COLO668 (cell line): Measurements from ENCODE around the gene ZNF202.
"Not testable (repeated sequence)": the region's sequence is repeated elsewhere in the genome, so short reads cannot be mapped to it uniquely, and the experiment has no call there.

Experiments used
- DNase-seq: peaks from one replicate; lab custom pipeline; 2025; ENCODE audit not compliant: unreplicated experiment; lab: John Stamatoyannopoulos, UW

The ZNF202 gene

GRCh38 chr11:123742031-123742723 lies 717 bp upstream of the ZNF202 start:
- no peak for DNase-seq

GRCh38 chr11:123740787-123741158 lies 687 bp downstream of the ZNF202 start:
- no peak for DNase-seq

GRCh38 chr11:123738374-123738773 lies 3.1 kb downstream of the ZNF202 start:
- DNase-seq: no peak

GRCh38 chr11:123736769-123737168 lies 4.7 kb downstream of the ZNF202 start:
- DNase-seq: no peak

- no peak for DNase-seq
Measured at GRCh38 chr11:123729602-123730001, 11.9 kb downstream of the ZNF202 start.

GRCh38 chr11:123725995-123726655 lies 15.3 kb downstream of the ZNF202 start:
- no peak for DNase-seq

- DNase-seq: no peak
Measured at GRCh38 chr11:123719452-123719851, 22.0 kb downstream of the ZNF202 start.

- no peak for DNase-seq
Measured at GRCh38 chr11:123718469-123718868, 23.0 kb downstream of the ZNF202 start.

- DNase-seq: no peak
Measured at GRCh38 chr11:123718063-123718462, 23.4 kb downstream of the ZNF202 start.

- DNase-seq: not testable (repeated sequence)
Measured at GRCh38 chr11:123712627-123713026, 28.8 kb downstream of the ZNF202 start.

- peak; percentile 59 for DNase-seq
Measured at GRCh38 chr11:123707606-123708205, 33.8 kb downstream of the ZNF202 start.

- no peak for DNase-seq
Measured at GRCh38 chr11:123707206-123707605, 34.3 kb downstream of the ZNF202 start.

GRCh38 chr11:123704341-123704740 lies 37.1 kb downstream of the ZNF202 start:
- DNase-seq: no peak

GRCh38 chr11:123702696-123703095 lies 38.8 kb downstream of the ZNF202 start:
- no peak for DNase-seq

- DNase-seq: no peak
Measured at GRCh38 chr11:123702139-123702538, 39.3 kb downstream of the ZNF202 start.

- DNase-seq: no peak
Measured at GRCh38 chr11:123700772-123701171, 40.7 kb downstream of the ZNF202 start.

- no peak for DNase-seq
Measured at GRCh38 chr11:123698546-123699127, 42.8 kb downstream of the ZNF202 start.

GRCh38 chr11:123696183-123696582 lies 45.3 kb downstream of the ZNF202 start:
- no peak for DNase-seq

GRCh38 chr11:123695231-123695630 lies 46.2 kb downstream of the ZNF202 start:
- DNase-seq: no peak

- DNase-seq: no peak
Measured at GRCh38 chr11:123694551-123694950, 46.9 kb downstream of the ZNF202 start.

- no peak for DNase-seq
Measured at GRCh38 chr11:123692961-123693360, 48.5 kb downstream of the ZNF202 start.

GRCh38 chr11:123690485-123690884 lies 51.0 kb downstream of the ZNF202 start:
- no peak for DNase-seq
